ENCODE measurements around the gene TRPM3. TPM values are rescaled to one million over a fixed set of nuclear protein-coding genes. Genes with fewer than 3 reads are reported as not detected.

The TRPM3 gene
- total RNA-seq, 1 donor, result 0.72 TPM

DNA sequence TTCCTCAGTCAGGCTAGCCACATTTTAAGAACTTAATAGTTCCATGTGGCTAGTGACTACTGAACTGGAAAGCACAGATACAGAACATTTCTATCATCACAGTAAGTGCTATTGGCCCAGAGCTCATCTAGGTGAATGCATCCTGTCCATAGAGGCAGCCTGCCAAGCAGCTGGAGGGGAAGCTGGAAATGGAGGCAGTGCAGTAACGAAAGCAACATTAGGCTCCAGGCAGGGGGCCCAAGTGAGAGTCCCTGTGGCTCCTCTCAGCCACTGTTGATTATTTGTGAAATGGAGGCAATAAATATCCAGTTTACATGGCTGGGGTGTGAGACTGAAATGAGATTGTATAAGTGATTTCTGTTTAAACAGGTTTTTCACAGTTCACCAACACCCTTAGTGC, 479.8 kb downstream of the TRPM3 start:
- Histone ChIP-seq H3K27ac (ENCODE audit: low read depth, low read length) (no peak overlapping the region), H4K20me1 (ENCODE audit: insufficient read depth, low read length) (no peaks in the 10 kb centered on the region), H3K79me2 (ENCODE audit: insufficient read depth, low read length) (no peaks in the 10 kb centered on the region), H3K4me1 (ENCODE audit: insufficient read depth, low read length) (peaks cover 4% of the 10 kb centered on the region), H3K9me3 (ENCODE audit: low read depth, low read length) (no peaks in the 10 kb centered on the region), H3K4me2 (ENCODE audit: insufficient read depth, low read length) (no peak overlapping the region), H3K4me3 (ENCODE audit: insufficient read depth, low read length) (no peak overlapping the region), H3K36me3 (ENCODE audit: insufficient read depth, low read length) (no peaks in the 10 kb centered on the region), H3K27me3 (ENCODE audit: insufficient read depth, low read length) (peaks cover 13% of the 10 kb centered on the region), H2AFZ (ENCODE audit: low read length) (no peak overlapping the region)
- DNase-seq (ENCODE audit: insufficient read length, low spot score, missing footprints), result no peak
- TF ChIP-seq, protein P1, sequence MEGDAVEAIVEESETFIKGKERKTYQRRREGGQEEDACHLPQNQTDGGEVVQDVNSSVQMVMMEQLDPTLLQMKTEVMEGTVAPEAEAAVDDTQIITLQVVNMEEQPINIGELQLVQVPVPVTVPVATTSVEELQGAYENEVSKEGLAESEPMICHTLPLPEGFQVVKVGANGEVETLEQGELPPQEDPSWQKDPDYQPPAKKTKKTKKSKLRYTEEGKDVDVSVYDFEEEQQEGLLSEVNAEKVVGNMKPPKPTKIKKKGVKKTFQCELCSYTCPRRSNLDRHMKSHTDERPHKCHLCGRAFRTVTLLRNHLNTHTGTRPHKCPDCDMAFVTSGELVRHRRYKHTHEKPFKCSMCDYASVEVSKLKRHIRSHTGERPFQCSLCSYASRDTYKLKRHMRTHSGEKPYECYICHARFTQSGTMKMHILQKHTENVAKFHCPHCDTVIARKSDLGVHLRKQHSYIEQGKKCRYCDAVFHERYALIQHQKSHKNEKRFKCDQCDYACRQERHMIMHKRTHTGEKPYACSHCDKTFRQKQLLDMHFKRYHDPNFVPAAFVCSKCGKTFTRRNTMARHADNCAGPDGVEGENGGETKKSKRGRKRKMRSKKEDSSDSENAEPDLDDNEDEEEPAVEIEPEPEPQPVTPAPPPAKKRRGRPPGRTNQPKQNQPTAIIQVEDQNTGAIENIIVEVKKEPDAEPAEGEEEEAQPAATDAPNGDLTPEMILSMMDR (IDR thresholded peaks at IDR 0.05; ENCODE audit: extremely low read depth, low read depth, low read length), result no peak

DNA sequence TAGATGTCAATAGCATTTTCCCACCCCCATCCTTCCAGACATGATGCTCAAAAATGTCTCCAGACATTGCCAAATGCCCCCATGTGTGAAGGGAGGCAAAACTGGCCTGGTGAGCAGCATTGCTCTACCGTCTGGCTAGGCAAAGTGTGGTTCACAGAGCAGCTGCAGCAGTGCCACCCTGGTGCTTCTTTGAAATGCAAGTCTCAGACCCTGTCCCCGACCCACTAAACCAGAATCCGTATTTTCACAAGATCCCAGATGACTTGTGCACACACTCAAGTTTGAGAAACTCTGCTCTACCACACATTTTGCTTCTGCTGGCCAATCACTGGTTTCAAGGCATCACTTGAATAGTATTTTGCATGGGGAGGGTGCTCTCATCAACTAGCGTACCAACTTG, 480.4 kb downstream of the TRPM3 start:
- Histone ChIP-seq H3K79me2 (ENCODE audit: insufficient read depth, low read length) (no peaks in the 10 kb centered on the region), H3K4me1 (ENCODE audit: insufficient read depth, low read length) (peaks cover 4% of the 10 kb centered on the region), H3K36me3 (ENCODE audit: insufficient read depth, low read length) (no peaks in the 10 kb centered on the region), H4K20me1 (ENCODE audit: insufficient read depth, low read length) (no peaks in the 10 kb centered on the region), H3K4me3 (ENCODE audit: insufficient read depth, low read length) (no peak overlapping the region), H3K27ac (ENCODE audit: low read depth, low read length) (no peak overlapping the region), H2AFZ (ENCODE audit: low read length) (no peak overlapping the region), H3K4me2 (ENCODE audit: insufficient read depth, low read length) (no peak overlapping the region), H3K9me3 (ENCODE audit: low read depth, low read length) (no peaks in the 10 kb centered on the region), H3K27me3 (ENCODE audit: insufficient read depth, low read length) (peaks cover 13% of the 10 kb centered on the region)
- DNase-seq (ENCODE audit: insufficient read length, low spot score, missing footprints), result no peak
- TF ChIP-seq, protein P1 (IDR thresholded peaks at IDR 0.05; ENCODE audit: extremely low read depth, low read depth, low read length), result no peak

DNA sequence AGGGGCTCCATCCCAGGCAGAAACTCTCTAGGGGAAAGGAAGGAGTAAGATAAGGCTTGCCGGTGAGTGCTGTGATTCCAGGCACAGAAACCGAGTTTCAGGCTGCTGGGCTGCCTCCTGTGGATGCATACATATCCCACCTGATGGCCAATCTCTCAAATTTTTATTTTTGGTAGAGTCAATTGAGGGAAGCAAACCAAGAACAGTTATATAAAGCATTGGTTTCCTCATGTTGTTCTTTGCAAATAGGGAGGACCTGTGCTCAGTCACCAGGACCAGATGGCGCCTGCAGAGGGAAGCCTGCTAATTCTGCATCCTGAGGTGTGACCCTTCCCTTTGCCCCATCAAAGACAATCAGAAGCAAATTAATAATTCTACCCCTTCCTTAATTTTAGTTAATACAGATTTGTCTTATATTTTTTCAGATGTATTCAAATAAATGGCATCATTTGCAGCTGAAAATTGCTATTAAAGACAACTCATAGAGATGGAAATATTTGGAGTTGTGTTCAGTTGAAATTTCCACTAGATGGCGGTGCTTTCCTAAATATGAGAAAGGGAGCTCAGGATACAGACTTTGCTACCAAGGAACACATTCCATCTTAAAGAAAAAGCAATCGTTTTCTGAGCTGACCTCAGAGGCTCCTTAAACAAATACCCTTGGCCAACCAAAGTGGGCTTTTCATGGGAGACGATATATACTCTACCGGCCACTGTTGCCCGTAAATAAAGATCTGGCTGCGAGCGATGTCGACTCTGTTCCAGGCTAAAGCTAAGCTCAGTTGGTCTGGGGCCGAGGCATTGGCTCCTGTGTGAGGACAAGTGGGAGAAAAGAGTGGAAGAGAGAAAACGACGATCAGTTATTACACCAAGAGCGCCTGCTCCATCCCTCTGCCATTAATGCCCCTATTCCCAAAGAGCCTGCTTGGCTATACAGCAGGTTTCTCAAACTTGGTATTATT, 481.3 kb downstream of the TRPM3 start:
- H3K79me2 ChIP-seq (ENCODE audit: insufficient read depth, low read length), result no peaks in the 10 kb centered on the region
- H3K27me3 ChIP-seq (ENCODE audit: insufficient read depth, low read length), result peaks cover 13% of the 10 kb centered on the region
- no peaks in the 10 kb centered on the region for H3K9me3 ChIP-seq (ENCODE audit: low read depth, low read length)
- H3K27ac ChIP-seq (ENCODE audit: low read depth, low read length), result no peak overlapping the region
- peak overlapping the region; percentile 90 for H3K4me2 ChIP-seq (ENCODE audit: insufficient read depth, low read length)
- H4K20me1 ChIP-seq (ENCODE audit: insufficient read depth, low read length), result no peaks in the 10 kb centered on the region
- H3K4me3 ChIP-seq (ENCODE audit: insufficient read depth, low read length), result peak overlapping the region; percentile 62
- TF ChIP-seq, protein P1 (IDR thresholded peaks at IDR 0.05; ENCODE audit: extremely low read depth, low read depth, low read length), result peak; percentile 77
- H3K36me3 ChIP-seq (ENCODE audit: insufficient read depth, low read length), result no peaks in the 10 kb centered on the region
- no peak for DNase-seq (ENCODE audit: insufficient read length, low spot score, missing footprints)
- H3K4me1 ChIP-seq (ENCODE audit: insufficient read depth, low read length), result peaks cover 4% of the 10 kb centered on the region
- H2AFZ ChIP-seq (ENCODE audit: low read length), result peak overlapping the region; percentile 93

DNA sequence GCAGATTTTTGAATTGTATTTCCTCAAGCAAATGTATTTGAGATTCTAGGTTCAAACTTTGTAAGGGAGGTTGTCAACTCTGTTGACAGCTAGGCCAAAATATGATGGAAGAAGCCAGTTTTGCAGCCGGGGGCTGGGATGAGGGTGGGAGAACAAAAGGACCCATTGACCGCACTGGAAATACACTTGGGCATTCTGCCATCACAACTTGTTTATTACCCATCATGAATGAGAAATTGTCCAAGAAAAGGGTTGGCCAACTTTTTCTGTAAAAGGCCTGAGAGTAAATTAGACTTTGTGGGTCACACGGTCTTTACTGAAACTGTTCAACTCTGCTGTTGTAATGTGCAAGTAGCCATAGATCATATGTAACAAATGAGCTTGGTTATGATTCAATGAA, 485.6 kb downstream of the TRPM3 start:
- DNase-seq (ENCODE audit: insufficient read length, low spot score, missing footprints), result peak; percentile 47
- Histone ChIP-seq H3K79me2 (ENCODE audit: insufficient read depth, low read length) (no peaks in the 10 kb centered on the region), H3K4me1 (ENCODE audit: insufficient read depth, low read length) (peaks cover 4% of the 10 kb centered on the region), H3K9me3 (ENCODE audit: low read depth, low read length) (no peaks in the 10 kb centered on the region), H3K36me3 (ENCODE audit: insufficient read depth, low read length) (no peaks in the 10 kb centered on the region), H3K4me3 (ENCODE audit: insufficient read depth, low read length) (no peak overlapping the region), H4K20me1 (ENCODE audit: insufficient read depth, low read length) (no peaks in the 10 kb centered on the region), H3K4me2 (ENCODE audit: insufficient read depth, low read length) (no peak overlapping the region), H2AFZ (ENCODE audit: low read length) (no peak overlapping the region), H3K27ac (ENCODE audit: low read depth, low read length) (no peak overlapping the region), H3K27me3 (ENCODE audit: insufficient read depth, low read length) (no peaks in the 10 kb centered on the region)
- TF ChIP-seq, protein P1 (IDR thresholded peaks at IDR 0.05; ENCODE audit: extremely low read depth, low read depth, low read length), result no peak
